Transverse colon (tissue), 3 donors: ENCODE measurements around the gene ARCN1.

ENCODE experiments used
- EP300 ChIP-seq: sonication (generic); formaldehyde crosslinking; IDR thresholded peaks from one replicate; pipeline ENCODE4 v1.6.1; 2017; ENCODE audit warnings: antibody characterized with exemption, low read depth
- POLR2A ChIP-seq: fragments of 450-650 bp; IDR thresholded peaks from one replicate; pipeline ENCODE4 v1.6.1; 2016; ENCODE audit warnings: antibody characterized with exemption, mild to moderate bottlenecking, moderate library complexity
- TF ChIP-seq, protein P1 (sequence below), 5 experiments: fragments of 200-600 bp in 3 of 5; fragments of 450-650 bp in 2 of 5; sonication (generic) in 3 of 5; IDR thresholded peaks; 1 replicate in 2 of 5; 2 replicates in 3 of 5; pipeline ENCODE4 v1.5.1; 2016 to 2017; ENCODE audit warnings: antibody characterized with exemption in 5 of 5, inconsistent platforms in 3 of 5, mild to moderate bottlenecking in 2 of 5, moderate library complexity in 1 of 5

DNA sequence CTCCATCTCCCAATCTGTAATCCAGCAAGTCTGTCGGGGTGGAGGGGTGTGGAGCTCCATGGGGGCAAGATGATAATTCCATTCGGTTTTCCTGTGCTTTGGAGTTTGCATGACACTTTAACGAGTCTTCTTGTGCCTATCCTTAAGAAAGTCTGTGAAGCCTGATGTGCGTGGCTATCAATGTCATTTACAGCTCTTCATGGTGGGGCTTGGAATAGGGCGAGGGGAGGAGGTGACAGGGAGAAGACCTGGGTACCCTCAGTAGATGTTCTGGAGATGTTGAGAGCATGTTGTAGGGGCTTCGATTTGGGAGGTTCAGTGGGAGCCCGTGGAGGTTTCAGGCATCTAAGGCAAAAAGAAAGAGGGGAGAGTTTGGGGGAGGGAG lies 34.6 kb downstream of the ARCN1 start:
- TF ChIP-seq, protein P1, sequence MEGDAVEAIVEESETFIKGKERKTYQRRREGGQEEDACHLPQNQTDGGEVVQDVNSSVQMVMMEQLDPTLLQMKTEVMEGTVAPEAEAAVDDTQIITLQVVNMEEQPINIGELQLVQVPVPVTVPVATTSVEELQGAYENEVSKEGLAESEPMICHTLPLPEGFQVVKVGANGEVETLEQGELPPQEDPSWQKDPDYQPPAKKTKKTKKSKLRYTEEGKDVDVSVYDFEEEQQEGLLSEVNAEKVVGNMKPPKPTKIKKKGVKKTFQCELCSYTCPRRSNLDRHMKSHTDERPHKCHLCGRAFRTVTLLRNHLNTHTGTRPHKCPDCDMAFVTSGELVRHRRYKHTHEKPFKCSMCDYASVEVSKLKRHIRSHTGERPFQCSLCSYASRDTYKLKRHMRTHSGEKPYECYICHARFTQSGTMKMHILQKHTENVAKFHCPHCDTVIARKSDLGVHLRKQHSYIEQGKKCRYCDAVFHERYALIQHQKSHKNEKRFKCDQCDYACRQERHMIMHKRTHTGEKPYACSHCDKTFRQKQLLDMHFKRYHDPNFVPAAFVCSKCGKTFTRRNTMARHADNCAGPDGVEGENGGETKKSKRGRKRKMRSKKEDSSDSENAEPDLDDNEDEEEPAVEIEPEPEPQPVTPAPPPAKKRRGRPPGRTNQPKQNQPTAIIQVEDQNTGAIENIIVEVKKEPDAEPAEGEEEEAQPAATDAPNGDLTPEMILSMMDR (IDR thresholded peaks at IDR 0.05): no peak
- TF ChIP-seq POLR2A (no peak), EP300 (no peak)
